GM12878 (cell line): ENCODE data around the gene NIFK. TPM values are rescaled to one million over a fixed set of nuclear protein-coding genes. Genes with fewer than 3 reads are reported as not detected.

Experiments used
- ATAC-seq: fragments of 200-7000 bp; cut with Tn5 transposase; 3 replicates; pipeline ENCODE4 v1.9.1; 2020; ENCODE audit warnings: mild to moderate bottlenecking, moderate library complexity
- BruUV-seq: library from RNA; stranded (reverse); fragments of 400-500 nt; replicated peaks from 2 replicates; lab custom pipeline; 2021; lab: Mats Ljungman, UMichigan
- CTCF ChIA-PET: fragments of 300-600 bp; sonication (Branson Sonifier 250); formaldehyde crosslinking; extraction: SDS; loops from one replicate; lab custom pipeline; 2021; ENCODE audit warnings: inconsistent platforms; lab: Yijun Ruan, JAX
- POLR2A ChIA-PET: fragments of 350-600 bp; formaldehyde crosslinking; extraction: SDS; loops from one replicate; lab custom pipeline; 2021; ENCODE audit warnings: inconsistent platforms; lab: Charles Lee
- RAD21 ChIA-PET: fragments of 300-600 bp; sonication (Branson Sonifier 250); formaldehyde crosslinking; loops from one replicate; lab custom pipeline; 2023; ENCODE audit warnings: antibody characterized with exemption; ENCODE audit not compliant: unreplicated experiment; lab: Charles Lee
- SMC1A ChIA-PET: fragments of 300-600 bp; sonication (Branson Sonifier 250); formaldehyde crosslinking; loops from one replicate; lab custom pipeline; 2023; ENCODE audit not compliant: unreplicated experiment, uncharacterized antibody; lab: Charles Lee
- DNase-seq: peaks from one replicate; pipeline ENCODE4 v3.0.0-alpha.2; 2011; ENCODE audit warnings: low read depth, low spot score
- FAIRE-seq: peaks from 3 replicates; lab custom pipeline; 2011; peaks lifted over from hg19 to GRCh38; lab: Jason Lieb, UNC
- H2AFZ ChIP-seq: 2 replicates; pipeline ENCODE4 v1.6.0; 2011; ENCODE audit warnings: low read depth, low read length, control low read depth; ENCODE audit not compliant: control insufficient read depth
- H3K27ac ChIP-seq: 2 replicates; pipeline ENCODE4 v1.5.1; 2011; ENCODE audit warnings: control low read depth; ENCODE audit not compliant: control insufficient read depth, insufficient read depth
- H3K27me3 ChIP-seq, 2 experiments: replicated peaks in 1 of 2; 2 replicates each; pipeline versions ENCODE4 v1.6.0 to v1.6.1; 2011; ENCODE audit warnings: low read length in 1 of 2; ENCODE audit not compliant: control insufficient read depth in 2 of 2, insufficient read depth in 2 of 2
- H3K36me3 ChIP-seq, 2 experiments: 2 replicates each; pipeline ENCODE4 v1.5.1; 2011; ENCODE audit warnings: low read length in 1 of 2; ENCODE audit not compliant: control insufficient read depth in 2 of 2, insufficient read depth in 2 of 2
- H3K4me1 ChIP-seq: 2 replicates; pipeline ENCODE4 v1.6.1; 2011; ENCODE audit warnings: mild to moderate bottlenecking, low read length, moderate library complexity, mixed read lengths; ENCODE audit not compliant: control insufficient read depth, insufficient read depth
- H3K4me2 ChIP-seq: 2 replicates; pipeline ENCODE4 v1.6.0; 2011; ENCODE audit warnings: control low read depth; ENCODE audit not compliant: control insufficient read depth, insufficient read depth
- H3K4me3 ChIP-seq: fragments of 200-600 bp; sonication (generic); 2 replicates; pipeline ENCODE4 v1.5.1; 2016
- H3K79me2 ChIP-seq: 2 replicates; pipeline ENCODE4 v1.6.0; 2011; ENCODE audit warnings: low read length; ENCODE audit not compliant: control insufficient read depth, insufficient read depth
- H3K9ac ChIP-seq: 2 replicates; pipeline ENCODE4 v1.8.0; 2011; ENCODE audit warnings: low read length, control low read depth, mixed read lengths; ENCODE audit not compliant: control insufficient read depth, insufficient read depth
- H3K9me3 ChIP-seq: replicated peaks from 3 replicates; pipeline ENCODE4 v1.5.1; 2011; ENCODE audit warnings: mild to moderate bottlenecking, low read length; ENCODE audit not compliant: control insufficient read depth, insufficient read depth
- H4K20me1 ChIP-seq: 2 replicates; pipeline ENCODE4 v1.6.0; 2011; ENCODE audit not compliant: control insufficient read depth, insufficient read depth
- CHD2 ChIP-seq: IDR thresholded peaks from 2 replicates; pipeline ENCODE4 v1.6.1; 2011; ENCODE audit warnings: low read depth, low read length, improper control_type of control experiment, borderline replicate concordance
- EP300 ChIP-seq, 2 experiments: fragments of 150-350 bp in 1 of 2; IDR thresholded peaks; 2 replicates each; pipeline ENCODE4 v1.6.1; 2011 to 2012; ENCODE audit warnings: low read depth in 2 of 2, low read length in 2 of 2, borderline replicate concordance in 1 of 2, improper control_type of control experiment in 1 of 2, inconsistent platforms in 1 of 2; ENCODE audit not compliant: control insufficient read depth in 1 of 2
- ESRRA ChIP-seq: IDR thresholded peaks from 2 replicates; pipeline ENCODE4 v1.6.1; 2012; ENCODE audit warnings: mild to moderate bottlenecking, low read length, improper control_type of control experiment
- FOXM1 ChIP-seq: IDR thresholded peaks from 2 replicates; pipeline ENCODE4 v1.6.1; 2012; ENCODE audit warnings: low read depth, mild to moderate bottlenecking, inconsistent platforms, low read length, moderate library complexity
- KAT2A ChIP-seq: conservative IDR thresholded peaks from 2 replicates; pipeline ENCODE4 v1.6.1; 2011; ENCODE audit warnings: low read depth, low read length; ENCODE audit not compliant: control insufficient read depth
- LARP7 ChIP-seq: fragments of 450-650 bp; IDR thresholded peaks from 2 replicates; pipeline ENCODE4 v1.6.1; 2017; ENCODE audit warnings: mild to moderate bottlenecking
- MTA2 ChIP-seq: fragments of 450-650 bp; IDR thresholded peaks from 2 replicates; pipeline ENCODE4 v1.6.1; 2016; ENCODE audit warnings: low read depth, mild to moderate bottlenecking, moderate library complexity
- NFYB ChIP-seq: IDR thresholded peaks from 2 replicates; pipeline ENCODE4 v1.6.1; 2011; ENCODE audit warnings: low read depth, mild to moderate bottlenecking, low read length, improper control_type of control experiment, moderate library complexity; ENCODE audit not compliant: insufficient read depth
- PML ChIP-seq: IDR thresholded peaks from 2 replicates; pipeline ENCODE4 v1.6.1; 2012; ENCODE audit warnings: low read length, inconsistent platforms
- POLR2A ChIP-seq: IDR thresholded peaks from 2 replicates; pipeline ENCODE4 v1.6.1; 2011; ENCODE audit warnings: low read depth, mild to moderate bottlenecking, low read length
- SIX5 ChIP-seq: IDR thresholded peaks from 2 replicates; pipeline ENCODE4 v1.6.1; 2011; ENCODE audit warnings: mild to moderate bottlenecking, low read depth, low read length, moderate library complexity; ENCODE audit not compliant: severe bottlenecking
- SREBF2 ChIP-seq: IDR thresholded peaks from 2 replicates; pipeline ENCODE4 v1.6.1; 2012; ENCODE audit warnings: mild to moderate bottlenecking, low read length
- TCF7 ChIP-seq: IDR thresholded peaks from 2 replicates; pipeline ENCODE4 v1.6.1; 2014; ENCODE audit warnings: antibody characterized with exemption, borderline replicate concordance
- ZNF24 ChIP-seq: fragments of 450-650 bp; IDR thresholded peaks from 2 replicates; pipeline ENCODE4 v1.6.1; 2017; ENCODE audit warnings: antibody characterized with exemption, mild to moderate bottlenecking
- ZNF622 ChIP-seq: fragments of 450-650 bp; IDR thresholded peaks from 2 replicates; pipeline ENCODE4 v1.6.1; 2017; ENCODE audit warnings: mild to moderate bottlenecking, inconsistent platforms
- ZSCAN29 ChIP-seq: fragments of 450-650 bp; IDR thresholded peaks from 2 replicates; pipeline ENCODE4 v1.6.1; 2017; ENCODE audit warnings: mild to moderate bottlenecking, moderate library complexity
- WGBS: methylation state at CpG from one replicate; pipeline ENCODE4 v1.1.6; 2016; ENCODE audit warnings: low lambda C conversion rate; ENCODE audit not compliant: insufficient replicate concordance, insufficient coverage; ENCODE audit errors: missing lambda C conversion rate; 5-methylcytosine and 5-hydroxymethylcytosine counted together
- in situ Hi-C: fragments of 300-500 bp; cut with MboI; formaldehyde crosslinking; loops from 9 replicates; pipeline ENCODE4 v1.14.3; 2018; ENCODE audit warnings: mixed read lengths
- intact Hi-C: fragments of 100-400 bp; cut with micrococcal nuclease; formaldehyde crosslinking; loops from one replicate; pipeline ENCODE4 v1.14.2; 2022; ENCODE audit not compliant: unreplicated experiment
- polyA plus RNA-seq, 11 experiments: library from polyadenylated mRNA; depleted of rRNA in 4 of 11; unstranded in 6 of 11; stranded (reverse) in 5 of 11; fragments of >200 nt; fragmentation: Nextera tagmentation in 4 of 11; fragmentation: Illumina TruSeq in 1 of 11; extraction: Ambion mirVana in 4 of 11; extraction: Trizol in 1 of 11; gene quantifications; 1 replicate in 1 of 11; 2 replicates in 10 of 11; pipeline versions ENCODE4 v1.2.1 to v1.2.3, GENCODE V29; 2011 to 2016; ENCODE audit warnings: inconsistent platforms in 2 of 11, missing spikeins in 2 of 11, low read depth in 1 of 11
- total RNA-seq, 4 experiments: library from RNA; depleted of rRNA in 3 of 4; stranded (reverse); fragments of >200 nt in 3 of 4; fragmentation: Illumina TruSeq in 1 of 4; extraction: Trizol in 1 of 4; gene quantifications; 2 replicates each; pipeline versions ENCODE4 v1.2.1 to v1.2.3, GENCODE V29; 2013 to 2021
- TF ChIP-seq, protein P1 (sequence below): fragments of 450-650 bp; IDR thresholded peaks from 2 replicates; pipeline ENCODE4 v1.6.1; 2017; ENCODE audit warnings: low read depth, mild to moderate bottlenecking, moderate library complexity
- TF ChIP-seq, protein P2 (sequence below): IDR thresholded peaks from 2 replicates; pipeline ENCODE4 v1.6.1; 2012; ENCODE audit warnings: low read depth, low read length, improper control_type of control experiment

Gene NIFK
- total and polyA plus RNA-seq, 10 of the 15 experiments (the other 5 are each of a cell fraction or from before 2014, with no cell fraction given), result 47.2 to 286 (median 157) TPM

DNA sequence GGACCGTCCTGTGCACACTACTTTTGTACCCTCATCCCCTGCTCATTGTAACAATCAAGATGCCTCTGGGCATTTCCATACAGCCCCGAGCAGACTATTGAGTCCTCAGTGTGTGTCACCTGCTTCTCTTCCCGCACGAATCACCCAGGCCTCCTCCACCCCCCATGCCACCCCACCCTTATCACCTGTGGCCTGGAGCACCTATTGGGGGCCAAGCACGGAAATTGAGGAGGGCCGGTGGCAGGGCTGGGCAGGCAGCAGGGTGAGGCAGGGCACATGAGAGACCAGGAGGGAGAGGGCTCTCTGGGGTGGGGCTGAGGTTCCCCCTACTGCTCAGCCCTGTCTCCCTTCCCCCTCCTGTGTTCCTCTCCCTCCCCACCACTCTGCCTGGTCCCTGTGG, 4.3 kb upstream of the NIFK start:
- no TSS peak for BruUV-seq
- ChIA-PET SMC1A (interaction anchor here (0.6 kb wide), 1 partner anchor 266 kb away, joined by 3 read pairs; no protein-coding TSS in a partner anchor), CTCF (no interaction called here), RAD21 (no interaction called here), POLR2A (no interaction called here)
- no peak overlapping the region for H3K4me3 ChIP-seq
- H3K9ac ChIP-seq, result no peak overlapping the region
- no peak for TF ChIP-seq ZNF24
- TF ChIP-seq LARP7, result no peak
- no peak for TF ChIP-seq ZNF622
- TF ChIP-seq CHD2, result no peak
- TF ChIP-seq NFYB, result no peak
- TF ChIP-seq SIX5, result no peak
- TF ChIP-seq, protein P1, sequence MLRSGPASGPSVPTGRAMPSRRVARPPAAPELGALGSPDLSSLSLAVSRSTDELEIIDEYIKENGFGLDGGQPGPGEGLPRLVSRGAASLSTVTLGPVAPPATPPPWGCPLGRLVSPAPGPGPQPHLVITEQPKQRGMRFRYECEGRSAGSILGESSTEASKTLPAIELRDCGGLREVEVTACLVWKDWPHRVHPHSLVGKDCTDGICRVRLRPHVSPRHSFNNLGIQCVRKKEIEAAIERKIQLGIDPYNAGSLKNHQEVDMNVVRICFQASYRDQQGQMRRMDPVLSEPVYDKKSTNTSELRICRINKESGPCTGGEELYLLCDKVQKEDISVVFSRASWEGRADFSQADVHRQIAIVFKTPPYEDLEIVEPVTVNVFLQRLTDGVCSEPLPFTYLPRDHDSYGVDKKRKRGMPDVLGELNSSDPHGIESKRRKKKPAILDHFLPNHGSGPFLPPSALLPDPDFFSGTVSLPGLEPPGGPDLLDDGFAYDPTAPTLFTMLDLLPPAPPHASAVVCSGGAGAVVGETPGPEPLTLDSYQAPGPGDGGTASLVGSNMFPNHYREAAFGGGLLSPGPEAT, result no peak
- TF ChIP-seq PML, result no peak
- TF ChIP-seq POLR2A, result no peak
- TF ChIP-seq SREBF2, result no peak
- no peak for TF ChIP-seq ZSCAN29
- TF ChIP-seq ESRRA, result no peak
- TF ChIP-seq MTA2, result no peak
- no peak for TF ChIP-seq KAT2A
- no peak for TF ChIP-seq EP300 (IDR thresholded peaks at IDR 0.05; ENCODE audit: borderline replicate concordance in 1 of 2, control insufficient read depth in 1 of 2, low read depth in 2 of 2, low read length in 2 of 2)
- TF ChIP-seq, protein P2, sequence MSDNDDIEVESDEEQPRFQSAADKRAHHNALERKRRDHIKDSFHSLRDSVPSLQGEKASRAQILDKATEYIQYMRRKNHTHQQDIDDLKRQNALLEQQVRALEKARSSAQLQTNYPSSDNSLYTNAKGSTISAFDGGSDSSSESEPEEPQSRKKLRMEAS, result no peak
- TF ChIP-seq TCF7, result no peak
- TF ChIP-seq FOXM1, result no peak
- intact Hi-C loops, result loop anchor here (10.0 kb wide), 1 partner anchor 336 kb away; no protein-coding TSS in a partner anchor
- no peaks in the 10 kb centered on the region for H3K36me3 ChIP-seq
- H3K79me2 ChIP-seq, result peaks cover 8% of the 10 kb centered on the region
- no peak for DNase-seq
- ATAC-seq, result no peak
- no peaks in the 10 kb centered on the region for H3K9me3 ChIP-seq
- H4K20me1 ChIP-seq, result no peaks in the 10 kb centered on the region
- WGBS, result 45% methylated on average over 4 of the region's 6 CpGs
- FAIRE-seq, result no peak
- H2AFZ ChIP-seq, result no peak overlapping the region
- in situ Hi-C loops, result no loop called here
- no peak overlapping the region for H3K27ac ChIP-seq
- H3K4me2 ChIP-seq, result no peak overlapping the region
- H3K27me3 ChIP-seq, result no peaks in the 10 kb centered on the region
- no peaks in the 10 kb centered on the region for H3K4me1 ChIP-seq
